ENCODE data around the gene IFNG. TPM values are rescaled to one million over a fixed set of nuclear protein-coding genes. Genes with fewer than 3 reads are reported as not detected.
A peak's percentile ranks its signal among the peaks of the same experiment; 100 is the strongest.

Gene IFNG
- total RNA-seq, 2 experiments from 2014 or later = 0.57 to 0.91 TPM

GRCh38 chr12:68156636-68157035 lies 2.9 kb downstream of the IFNG start:
- Mint-ChIP-seq H3K27ac (no peak overlapping the region), H3K27me3 (no peaks in the 10 kb centered on the region), H3K9me3 (no peaks in the 10 kb centered on the region), H3K36me3 (peaks cover 6% of the 10 kb centered on the region), H3K4me1 (peaks cover 27% of the 10 kb centered on the region), H3K4me3 (no peak overlapping the region)
- POLR2A ChIA-PET = interaction anchor here (1.7 kb wide), 1 partner anchor 20 kb away, joined by 4 read pairs; no protein-coding TSS in a partner anchor
- DNase-seq (no peak), ATAC-seq (ENCODE audit: low read depth) (no peak)

DNA sequence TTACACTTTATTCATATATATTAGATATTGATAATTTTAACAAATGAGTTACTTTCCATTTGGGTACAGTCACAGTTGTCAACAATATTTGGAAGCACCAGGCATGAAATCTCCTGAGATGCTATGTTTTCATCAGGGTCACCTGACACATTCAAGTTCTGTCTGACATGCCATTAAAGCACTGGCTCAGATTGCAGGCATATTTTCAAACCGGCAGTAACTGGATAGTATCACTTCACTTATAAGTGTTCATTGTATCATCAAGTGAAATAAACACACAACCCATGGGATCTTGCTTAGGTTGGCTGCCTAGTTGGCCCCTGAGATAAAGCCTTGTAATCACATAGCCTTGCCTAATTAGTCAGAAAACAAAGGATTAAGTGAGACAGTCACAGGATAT lies 4.8 kb downstream of the IFNG start:
- H3K36me3 Mint-ChIP-seq = peaks cover 7% of the 10 kb centered on the region

DNA sequence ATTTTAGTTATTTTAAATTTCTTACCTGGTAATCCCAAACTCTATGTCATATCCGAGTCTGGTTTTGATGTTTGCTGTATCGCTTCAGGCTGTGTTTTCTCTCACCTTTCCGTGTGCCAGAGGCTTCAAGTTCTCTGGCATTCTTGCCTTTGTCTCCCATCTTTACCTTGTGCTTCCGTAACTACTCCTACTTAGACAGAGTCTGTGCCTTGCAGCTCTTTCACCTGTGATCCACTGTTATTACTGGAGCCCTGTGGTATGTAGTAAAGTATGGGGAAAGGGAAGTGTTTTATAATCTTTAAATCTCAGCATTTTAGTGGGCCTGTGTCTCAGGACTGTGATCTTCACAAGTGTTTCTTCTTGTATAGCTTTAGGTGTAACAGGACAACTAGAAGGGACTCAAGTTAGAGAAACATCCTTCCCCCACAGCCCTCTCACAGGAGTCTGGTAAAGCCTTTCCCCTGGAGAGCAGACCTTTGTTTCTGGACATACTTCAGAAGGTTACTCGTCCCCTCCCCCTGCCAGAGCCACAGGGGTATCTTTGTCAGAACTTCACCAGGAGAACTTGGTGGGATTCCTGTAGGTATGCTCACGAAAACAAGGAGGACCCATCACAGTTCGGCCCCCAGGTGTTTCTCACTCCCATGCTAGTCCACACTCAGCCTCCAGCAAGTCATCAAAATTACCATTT lies 11.1 kb downstream of the IFNG start:
- Mint-ChIP-seq H3K27me3 (no peaks in the 10 kb centered on the region), H3K36me3 (peaks cover 6% of the 10 kb centered on the region)
- POLR2A ChIA-PET = no interaction called here

More for the DNA sequence above, 4.8 kb downstream of the IFNG start:
- H3K27me3 Mint-ChIP-seq = no peaks in the 10 kb centered on the region
- no peak for ATAC-seq (ENCODE audit: low read depth)
- POLR2A ChIA-PET = no interaction called here
- H3K27ac Mint-ChIP-seq = no peak overlapping the region
- H3K9me3 Mint-ChIP-seq = peaks cover 2% of the 10 kb centered on the region
- H3K4me1 Mint-ChIP-seq = peaks cover 27% of the 10 kb centered on the region
- no peak for DNase-seq
- no peak overlapping the region for H3K4me3 Mint-ChIP-seq

GRCh38 chr12:68140556-68140955 lies 19.0 kb downstream of the IFNG start:
- H3K4me1 Mint-ChIP-seq = peaks cover 40% of the 10 kb centered on the region
- no peak overlapping the region for H3K4me3 Mint-ChIP-seq
- no peaks in the 10 kb centered on the region for H3K27me3 Mint-ChIP-seq
- H3K9me3 Mint-ChIP-seq = peaks cover 2% of the 10 kb centered on the region
- H3K36me3 Mint-ChIP-seq = peaks cover 10% of the 10 kb centered on the region
- no peak overlapping the region for H3K27ac Mint-ChIP-seq
- ATAC-seq (ENCODE audit: low read depth) = no peak
- POLR2A ChIA-PET = no interaction called here
- DNase-seq = no peak

More for the DNA sequence above, 11.1 kb downstream of the IFNG start:
- Mint-ChIP-seq H3K27ac (no peak overlapping the region), H3K4me3 (no peak overlapping the region), H3K4me1 (peaks cover 5% of the 10 kb centered on the region), H3K9me3 (peaks cover 3% of the 10 kb centered on the region)
- ATAC-seq (ENCODE audit: low read depth) (no peak), DNase-seq (no peak)

DNA sequence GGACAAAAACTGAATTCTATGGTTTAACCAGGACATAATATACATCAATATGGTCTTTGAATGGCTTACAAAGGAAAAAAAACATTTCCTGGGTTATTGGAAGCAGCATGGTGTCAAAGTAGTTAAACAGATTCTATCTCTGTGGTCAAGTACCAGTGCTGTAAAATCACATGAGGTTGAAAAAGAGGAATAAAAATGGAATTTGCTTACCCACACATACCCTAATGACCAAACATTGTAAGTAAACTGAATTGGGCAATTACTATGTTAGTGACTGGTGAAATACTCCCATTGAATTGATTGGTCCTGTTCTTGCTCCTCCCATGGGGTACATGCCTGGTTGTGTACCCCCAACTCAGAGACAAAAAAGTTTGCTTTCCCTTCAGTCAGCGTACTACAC lies 19.6 kb downstream of the IFNG start:
- H3K36me3 Mint-ChIP-seq = peaks cover 10% of the 10 kb centered on the region
- H3K27ac Mint-ChIP-seq = no peak overlapping the region

GRCh38 chr12:68139001-68139400 lies 20.5 kb downstream of the IFNG start:
- peaks cover 10% of the 10 kb centered on the region for H3K36me3 Mint-ChIP-seq
- no peak overlapping the region for H3K4me3 Mint-ChIP-seq
- no peak for DNase-seq
- POLR2A ChIA-PET = no interaction called here
- H3K27me3 Mint-ChIP-seq = no peaks in the 10 kb centered on the region
- no peak overlapping the region for H3K27ac Mint-ChIP-seq
- ATAC-seq (ENCODE audit: low read depth) = no peak
- peaks cover 43% of the 10 kb centered on the region for H3K4me1 Mint-ChIP-seq
- peaks cover 2% of the 10 kb centered on the region for H3K9me3 Mint-ChIP-seq

More for the DNA sequence above, 19.6 kb downstream of the IFNG start:
- H3K4me3 Mint-ChIP-seq = no peak overlapping the region
- H3K4me1 Mint-ChIP-seq = peaks cover 43% of the 10 kb centered on the region
- POLR2A ChIA-PET = no interaction called here
- H3K9me3 Mint-ChIP-seq = peaks cover 2% of the 10 kb centered on the region
- DNase-seq = no peak
- no peak for ATAC-seq (ENCODE audit: low read depth)
- no peaks in the 10 kb centered on the region for H3K27me3 Mint-ChIP-seq

- POLR2A ChIA-PET = no interaction called here
- ATAC-seq (ENCODE audit: low read depth) (no peak), DNase-seq (no peak)
- Mint-ChIP-seq H3K27ac (peak overlapping the region; percentile 86), H3K27me3 (no peaks in the 10 kb centered on the region), H3K4me3 (no peak overlapping the region), H3K4me1 (peaks cover 43% of the 10 kb centered on the region), H3K9me3 (peaks cover 5% of the 10 kb centered on the region), H3K36me3 (peaks cover 15% of the 10 kb centered on the region)
Observed at GRCh38 chr12:68138480-68138879, 21.1 kb downstream of the IFNG start.

DNA sequence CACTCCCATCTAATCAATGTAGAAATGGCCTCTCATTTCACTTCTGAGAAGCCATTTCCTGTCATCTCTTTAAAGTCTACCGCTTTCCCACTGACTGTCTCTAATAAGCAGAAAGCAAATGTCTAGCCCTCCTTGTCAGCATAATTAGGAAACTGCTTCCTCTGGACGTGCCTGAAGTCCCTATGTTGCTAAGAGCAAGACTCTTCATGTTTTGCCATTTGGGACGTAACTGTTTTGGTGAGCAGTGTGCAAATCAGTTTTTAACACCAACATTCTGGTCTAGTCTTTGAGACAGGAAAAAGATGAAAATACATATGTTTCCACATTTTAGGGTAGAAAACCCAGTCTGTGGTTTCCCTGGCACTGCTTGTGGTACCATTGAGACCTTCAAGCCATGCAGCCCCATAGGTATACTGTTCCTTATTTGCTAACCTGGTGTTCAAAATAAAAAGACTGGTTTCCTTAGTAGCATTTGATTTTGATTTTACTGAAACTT lies 22.2 kb downstream of the IFNG start:
- peak overlapping the region; percentile 49 for H3K4me3 Mint-ChIP-seq
- peaks cover 17% of the 10 kb centered on the region for H3K36me3 Mint-ChIP-seq
- no peaks in the 10 kb centered on the region for H3K27me3 Mint-ChIP-seq
- peak overlapping the region; percentile 86 for H3K27ac Mint-ChIP-seq
- peaks cover 43% of the 10 kb centered on the region for H3K4me1 Mint-ChIP-seq
- DNase-seq = no peak
- peaks cover 7% of the 10 kb centered on the region for H3K9me3 Mint-ChIP-seq
- ATAC-seq (ENCODE audit: low read depth) = peak; percentile 71
- POLR2A ChIA-PET = no interaction called here

- no peak overlapping the region for H3K4me3 Mint-ChIP-seq
- POLR2A ChIA-PET = interaction anchor here (3.2 kb wide), 1 partner anchor 16 kb away, joined by 11 read pairs; no protein-coding TSS in a partner anchor
- no peaks in the 10 kb centered on the region for H3K27me3 Mint-ChIP-seq
- H3K9me3 Mint-ChIP-seq = peaks cover 18% of the 10 kb centered on the region
- H3K36me3 Mint-ChIP-seq = peaks cover 30% of the 10 kb centered on the region
- ATAC-seq (ENCODE audit: low read depth) (no peak), DNase-seq (no peak)
- no peak overlapping the region for H3K27ac Mint-ChIP-seq
- H3K4me1 Mint-ChIP-seq = peaks cover 45% of the 10 kb centered on the region
Observed at GRCh38 chr12:68135520-68135919, 24.0 kb downstream of the IFNG start.

GRCh38 chr12:68131867-68132414 lies 27.6 kb downstream of the IFNG start:
- H3K4me3 Mint-ChIP-seq = no peak overlapping the region
- H3K27ac Mint-ChIP-seq = no peak overlapping the region
- POLR2A ChIA-PET = no interaction called here
- peaks cover 29% of the 10 kb centered on the region for H3K9me3 Mint-ChIP-seq
- no peak for ATAC-seq (ENCODE audit: low read depth)
- no peak for DNase-seq
- peaks cover 23% of the 10 kb centered on the region for H3K4me1 Mint-ChIP-seq
- H3K36me3 Mint-ChIP-seq = peaks cover 43% of the 10 kb centered on the region
- no peaks in the 10 kb centered on the region for H3K27me3 Mint-ChIP-seq

GRCh38 chr12:68129979-68130378 lies 29.6 kb downstream of the IFNG start:
- Mint-ChIP-seq H3K4me3 (no peak overlapping the region), H3K9me3 (peaks cover 32% of the 10 kb centered on the region), H3K36me3 (peaks cover 43% of the 10 kb centered on the region), H3K27ac (no peak overlapping the region), H3K27me3 (no peaks in the 10 kb centered on the region), H3K4me1 (peaks cover 7% of the 10 kb centered on the region)
- no peak for DNase-seq
- ATAC-seq (ENCODE audit: low read depth) = no peak
- POLR2A ChIA-PET = no interaction called here

GRCh38 chr12:68122236-68122920 lies 37.2 kb downstream of the IFNG start:
- Mint-ChIP-seq H3K9me3 (peaks cover 3% of the 10 kb centered on the region), H3K4me1 (peaks cover 25% of the 10 kb centered on the region), H3K4me3 (no peak overlapping the region), H3K27ac (no peak overlapping the region), H3K27me3 (no peaks in the 10 kb centered on the region), H3K36me3 (peaks cover under 1% of the 10 kb centered on the region)
- ATAC-seq (ENCODE audit: low read depth) = no peak
- POLR2A ChIA-PET = interaction anchor here (1.0 kb wide), 1 partner anchor 11 kb away, joined by 3 read pairs; no protein-coding TSS in a partner anchor
- DNase-seq = no peak

DNA sequence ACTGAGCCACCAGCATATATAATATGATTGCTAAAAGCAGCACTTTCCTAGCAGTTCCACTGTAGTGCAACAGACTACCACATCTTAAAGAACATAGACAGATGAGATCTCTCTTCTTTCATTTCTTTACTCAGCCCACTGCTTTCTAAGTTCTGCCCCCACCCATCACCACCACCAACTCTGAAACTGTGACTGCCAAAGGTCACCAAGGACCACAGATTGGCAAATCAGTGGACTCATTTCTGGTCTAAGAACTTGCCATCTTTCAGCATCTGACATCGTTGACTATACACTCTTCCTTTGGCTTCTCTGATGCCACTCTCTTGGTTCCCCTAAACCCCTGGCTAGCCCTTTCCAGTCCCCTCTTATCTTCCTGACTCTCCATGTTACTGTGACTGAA lies 38.4 kb downstream of the IFNG start:
- Mint-ChIP-seq H3K9me3 (peaks cover 2% of the 10 kb centered on the region), H3K36me3 (peaks cover 3% of the 10 kb centered on the region), H3K4me1 (peaks cover 32% of the 10 kb centered on the region), H3K27me3 (no peaks in the 10 kb centered on the region), H3K4me3 (no peak overlapping the region), H3K27ac (no peak overlapping the region)
- POLR2A ChIA-PET = interaction anchor here (1.8 to 2.3 kb wide), 2 partner anchors 14 to 38 kb away, joined by 5 to 11 read pairs; partner anchors contain the start of gene IFNG
- ATAC-seq (ENCODE audit: low read depth) = no peak
- no peak for DNase-seq

Measured in activated naive CD8-positive, alpha-beta T cell treated with anti-CD3 and anti-CD28 coated beads, Interleukin-2, amount 10 ng/mL, durations not matched to agents 7 days and 5 days (primary cell).